Esophagus muscularis mucosa (tissue), 4 donors: ENCODE results near the gene IMPACT. TPM values are rescaled to one million over a fixed set of nuclear protein-coding genes. Genes with fewer than 3 reads are reported as not detected.

Experiments
- DNase-seq: peaks from one replicate; pipeline ENCODE4 v3.0.0-alpha.2; 2017; ENCODE audit errors: extremely low spot score
- H3K27ac ChIP-seq, 4 donors: fragments of 200-600 bp; sonication (generic); replicated peaks in 1 of 4; 1 replicate in 3 of 4; 2 replicates in 1 of 4; pipeline ENCODE4 v1.5.1; 2016 to 2019; ENCODE audit warnings: mild to moderate bottlenecking in 1 of 4
- H3K27me3 ChIP-seq, 4 donors: fragments of 200-600 bp; sonication (generic); one replicate each; pipeline versions ENCODE4 v1.5.1 to v1.6.0; 2016 to 2019
- H3K36me3 ChIP-seq, 4 donors: fragments of 200-600 bp; sonication (generic); one replicate each; pipeline ENCODE4 v1.5.1; 2016 to 2019
- H3K4me1 ChIP-seq, 4 donors: fragments of 200-600 bp; sonication (generic); one replicate each; pipeline ENCODE4 v1.5.1; 2016 to 2019
- H3K4me3 ChIP-seq, 4 donors: fragments of 200-600 bp; sonication (generic); 1 replicate in 2 of 4; 2 replicates in 2 of 4; pipeline ENCODE4 v1.5.1; 2016 to 2019; ENCODE audit warnings: mild to moderate bottlenecking in 4 of 4, moderate library complexity in 1 of 4
- H3K9me3 ChIP-seq, 4 donors: fragments of 200-600 bp; sonication (generic); 1 replicate in 3 of 4; 2 replicates in 1 of 4; pipeline ENCODE4 v1.5.1; 2016 to 2019
- CTCF ChIP-seq, 3 experiments: fragments of 200-600 bp in 2 of 3; fragments of 450-650 bp in 1 of 3; sonication (generic) in 2 of 3; IDR thresholded peaks; one replicate each; pipeline ENCODE4 v1.5.1; 2017 to 2019; ENCODE audit warnings: antibody characterized with exemption in 3 of 3, mild to moderate bottlenecking in 2 of 3, moderate library complexity in 1 of 3
- EP300 ChIP-seq: sonication (generic); formaldehyde crosslinking; IDR thresholded peaks from one replicate; pipeline ENCODE4 v1.6.1; 2017; ENCODE audit warnings: antibody characterized with exemption
- POLR2A ChIP-seq: fragments of 450-650 bp; IDR thresholded peaks from one replicate; pipeline ENCODE4 v1.6.1; 2017; ENCODE audit warnings: antibody characterized with exemption, moderate library complexity, mild to moderate bottlenecking, low read depth
- POLR2AphosphoS5 ChIP-seq, 2 donors: sonication (generic); formaldehyde crosslinking; IDR thresholded peaks; one replicate each; pipeline ENCODE4 v1.6.1; 2017; ENCODE audit warnings: antibody characterized with exemption in 2 of 2
- WGBS: methylation state at CpG from one replicate; pipeline ENCODE4 v1.1.5; 2018; 5-methylcytosine and 5-hydroxymethylcytosine counted together
- intact Hi-C: fragments of 100-400 bp; cut with DNase I; formaldehyde crosslinking; loops from one replicate; pipeline ENCODE4 v1.15.1; 2023
- total RNA-seq, 4 donors: library from RNA; depleted of rRNA; stranded (reverse); fragments of >200 nt; gene quantifications; one replicate each; pipeline versions ENCODE4 v1.1.0 to v1.2.1, GENCODE V29; 2016

Gene IMPACT
- total RNA-seq, 4 donors from 2014 or later = 16.2 to 18.5 (median 17.4) TPM

GRCh38 chr18:24397131-24397693, 29.3 kb upstream of the IMPACT start:
- DNase-seq = peak; percentile 93
- TF ChIP-seq EP300 (no peak), POLR2AphosphoS5 (IDR thresholded peaks at IDR 0.05) (peak in 1 of 2 donors; percentile 83)
- intact Hi-C loops = no loop called here
- peaks cover 6 to 16% (median 14%) of the 10 kb centered on the region in 4 donors for H3K4me1 ChIP-seq
- WGBS = 0% methylated on average over 15 of the region's 50 CpGs
- H3K9me3 ChIP-seq = no peaks in the 10 kb centered on the region
- peak overlapping the region; percentile 74 to 88 (median 76) for H3K4me3 ChIP-seq
- H3K27ac ChIP-seq = peak overlapping the region; percentile 78 to 90 (median 86)
- H3K27me3 ChIP-seq = no peaks in the 10 kb centered on the region
- H3K36me3 ChIP-seq = no peaks in the 10 kb centered on the region

GRCh38 chr18:24397694-24398368, 28.6 kb upstream of the IMPACT start, which contains the start of gene OSBPL1A:
Gene OSBPL1A, minus strand, starts transcription at chr18:24397824. Its CDS starts 20,291 bp downstream, at chr18:24377533.
- H3K4me3 ChIP-seq = peak within 1 kb of the TSS; percentile 74 to 88 (median 76)
- H3K9me3 ChIP-seq = no peaks in the 10 kb centered on the region
- no peaks in the 10 kb centered on the region for H3K36me3 ChIP-seq
- peaks cover 6 to 16% (median 14%) of the 10 kb centered on the region in 4 donors for H3K4me1 ChIP-seq
- no peak for TF ChIP-seq EP300
- peak; percentile 82 for TF ChIP-seq POLR2AphosphoS5 (IDR thresholded peaks at IDR 0.05)
- no peak for TF ChIP-seq CTCF (IDR thresholded peaks at IDR 0.05)
- TF ChIP-seq POLR2A = peak; percentile 20
- peak within 1 kb of the TSS; percentile 78 to 90 (median 86) for H3K27ac ChIP-seq
- no peaks in the 10 kb centered on the region for H3K27me3 ChIP-seq
- WGBS = 25% methylated on average over 5 of the region's 55 CpGs
- intact Hi-C loops = no loop called here
- peak; percentile 96 for DNase-seq

GRCh38 chr18:24398540-24398939, 27.9 kb upstream of the IMPACT start:
- H3K36me3 ChIP-seq = no peaks in the 10 kb centered on the region
- WGBS = 89% methylated on average over 15 of the region's 15 CpGs
- intact Hi-C loops = no loop called here
- no peaks in the 10 kb centered on the region for H3K9me3 ChIP-seq
- DNase-seq = no peak
- H3K27ac ChIP-seq = peak overlapping the region; percentile 78 to 90 (median 86)
- H3K4me3 ChIP-seq = peak overlapping the region in 3 of 4 donors; percentile 74 to 88 (median 74)
- no peaks in the 10 kb centered on the region for H3K27me3 ChIP-seq
- TF ChIP-seq CTCF (IDR thresholded peaks at IDR 0.05) (no peak), POLR2AphosphoS5 (IDR thresholded peaks at IDR 0.05) (no peak), POLR2A (no peak), EP300 (no peak)
- peaks cover 6 to 16% (median 14%) of the 10 kb centered on the region in 4 donors for H3K4me1 ChIP-seq

- H3K4me3 ChIP-seq = no peak overlapping the region
- no peak for DNase-seq
- H3K27ac ChIP-seq = no peak overlapping the region
- H3K27me3 ChIP-seq = no peaks in the 10 kb centered on the region
- 95% methylated on average over 2 of the region's 2 CpGs for WGBS
- H3K9me3 ChIP-seq = no peaks in the 10 kb centered on the region
- intact Hi-C loops = no loop called here
- H3K36me3 ChIP-seq = no peaks in the 10 kb centered on the region
- peaks cover 6 to 16% (median 14%) of the 10 kb centered on the region in 4 donors for H3K4me1 ChIP-seq
- TF ChIP-seq POLR2A (no peak), EP300 (no peak), POLR2AphosphoS5 (IDR thresholded peaks at IDR 0.05) (no peak), CTCF (IDR thresholded peaks at IDR 0.05) (no peak)
These were observed 25.9 kb upstream of the IMPACT start for GRCh38 chr18:24400587-24400986.

GRCh38 chr18:24402209-24402785, 24.2 kb upstream of the IMPACT start:
- Histone ChIP-seq H3K27me3 (peaks cover 0 to 6% (median 0%) of the 10 kb centered on the region in 4 donors), H3K9me3 (no peaks in the 10 kb centered on the region), H3K36me3 (no peaks in the 10 kb centered on the region), H3K4me1 (peaks cover 6 to 7% (median 7%) of the 10 kb centered on the region in 4 donors), H3K4me3 (no peak overlapping the region), H3K27ac (no peak overlapping the region)
- TF ChIP-seq EP300 (no peak), CTCF (IDR thresholded peaks at IDR 0.05) (peak in 1 of 3 experiments; percentile 20)
- DNase-seq = no peak
- WGBS = 79% methylated on average over 6 of the region's 6 CpGs
- intact Hi-C loops = no loop called here
